Measurements from ENCODE around the gene RASEF. TPM values are rescaled to one million over a fixed set of nuclear protein-coding genes. Genes with fewer than 3 reads are reported as not detected.

Gene RASEF
- total RNA-seq, 1 experiment from 2014 or later: 0.12 TPM

DNA sequence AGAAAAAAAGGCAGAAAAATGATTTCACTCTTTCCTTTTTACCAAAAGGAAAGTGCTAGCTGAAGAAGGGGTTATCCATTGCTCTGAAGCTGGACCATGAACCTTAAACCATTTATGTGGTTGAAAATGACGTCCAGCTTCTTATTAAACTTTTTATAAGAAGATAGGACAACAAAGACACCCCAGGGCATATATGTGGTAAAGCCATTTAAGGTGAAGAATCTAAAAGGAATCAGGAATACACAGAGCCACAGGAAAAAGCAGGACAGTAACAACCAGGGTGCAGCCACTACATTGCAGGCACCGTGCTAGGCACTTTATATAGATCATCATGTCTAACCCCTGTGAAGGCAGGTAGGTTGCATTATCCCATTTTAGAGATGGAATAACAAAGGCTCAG, 42.1 kb downstream of the RASEF start:
- no peak for ATAC-seq
- POLR2A ChIA-PET: no interaction called here

More for the DNA sequence above, 42.1 kb downstream of the RASEF start:
- Histone ChIP-seq H3K79me2 (ENCODE audit: insufficient read depth, low read length) (no peaks in the 10 kb centered on the region), H3K9me3 (ENCODE audit: control insufficient read depth in 1 of 2, insufficient read depth in 1 of 2, low read depth in 1 of 2, low read length in 2 of 2) (no peaks in the 10 kb centered on the region), H3K4me3 (replicated peaks in 1 of 2; ENCODE audit: low read depth in 1 of 2, low read length in 2 of 2) (no peak overlapping the region), H3K9me2 (ENCODE audit: insufficient read depth) (no peaks in the 10 kb centered on the region), H3K27ac (ENCODE audit: low read depth, low read length) (no peak overlapping the region), H3K4me2 (ENCODE audit: low read length) (no peak overlapping the region), H2AFZ (ENCODE audit: low read depth, low read length, poor library complexity, severe bottlenecking) (no peak overlapping the region), H3K9ac (ENCODE audit: low read length) (no peak overlapping the region), H3K4me1 (ENCODE audit: control insufficient read depth in 1 of 2, insufficient read depth in 2 of 2, low read length in 2 of 2) (no peaks in the 10 kb centered on the region), H3K27me3 (ENCODE audit: insufficient read depth, low read length) (no peaks in the 10 kb centered on the region), H3K36me3 (ENCODE audit: control insufficient read depth in 1 of 2, insufficient read depth in 2 of 2, low read length in 2 of 2) (no peaks in the 10 kb centered on the region), H4K20me1 (ENCODE audit: insufficient read depth) (no peaks in the 10 kb centered on the region)
- RAD21 ChIA-PET (ENCODE audit: low non-redundant PET in 1 of 2, low total read pairs in 2 of 2, uncharacterized antibody in 2 of 2, unreplicated experiment in 2 of 2): no interaction called here
- TF ChIP-seq TCF7L2 (IDR thresholded peaks at IDR 0.05; ENCODE audit: borderline replicate concordance, extremely low read depth, insufficient read depth, insufficient read length) (no peak), CEBPB (IDR thresholded peaks at IDR 0.05; ENCODE audit: low read depth) (no peak), EGR1 (IDR thresholded peaks at IDR 0.05; ENCODE audit: low read depth) (no peak), JUND (IDR thresholded peaks at IDR 0.05) (no peak), SP1 (IDR thresholded peaks at IDR 0.05; ENCODE audit: low read depth) (no peak), ATF3 (IDR thresholded peaks at IDR 0.05) (no peak), SIN3A (IDR thresholded peaks at IDR 0.05; ENCODE audit: low read depth) (no peak), POLR2A (IDR thresholded peaks at IDR 0.05; ENCODE audit: borderline replicate concordance, extremely low read depth, insufficient read depth, insufficient read length) (no peak), FOSL1 (IDR thresholded peaks at IDR 0.05; ENCODE audit: low read depth) (no peak), ZFX (IDR thresholded peaks at IDR 0.05) (no peak), ZBTB33 (IDR thresholded peaks at IDR 0.05; ENCODE audit: extremely low read depth, insufficient replicate concordance, low read length) (no peak), POLR2AphosphoS5 (IDR thresholded peaks at IDR 0.05; ENCODE audit: low read depth, low read length) (no peak), ELF1 (IDR thresholded peaks at IDR 0.05; ENCODE audit: borderline replicate concordance, low read depth) (no peak), CBX3 (IDR thresholded peaks at IDR 0.05; ENCODE audit: low read depth) (no peak), YY1 (IDR thresholded peaks at IDR 0.05; ENCODE audit: extremely low read depth, insufficient replicate concordance, low read depth, low read length) (no peak), EZH2phosphoT487 (IDR thresholded peaks at IDR 0.05; ENCODE audit: borderline replicate concordance) (no peak), EZH2 (IDR thresholded peaks at IDR 0.05) (no peak), RAD21 (IDR thresholded peaks at IDR 0.05; ENCODE audit: low read depth) (no peak), SRF (IDR thresholded peaks at IDR 0.05; ENCODE audit: low read depth) (no peak)
- TF ChIP-seq, protein P1, sequence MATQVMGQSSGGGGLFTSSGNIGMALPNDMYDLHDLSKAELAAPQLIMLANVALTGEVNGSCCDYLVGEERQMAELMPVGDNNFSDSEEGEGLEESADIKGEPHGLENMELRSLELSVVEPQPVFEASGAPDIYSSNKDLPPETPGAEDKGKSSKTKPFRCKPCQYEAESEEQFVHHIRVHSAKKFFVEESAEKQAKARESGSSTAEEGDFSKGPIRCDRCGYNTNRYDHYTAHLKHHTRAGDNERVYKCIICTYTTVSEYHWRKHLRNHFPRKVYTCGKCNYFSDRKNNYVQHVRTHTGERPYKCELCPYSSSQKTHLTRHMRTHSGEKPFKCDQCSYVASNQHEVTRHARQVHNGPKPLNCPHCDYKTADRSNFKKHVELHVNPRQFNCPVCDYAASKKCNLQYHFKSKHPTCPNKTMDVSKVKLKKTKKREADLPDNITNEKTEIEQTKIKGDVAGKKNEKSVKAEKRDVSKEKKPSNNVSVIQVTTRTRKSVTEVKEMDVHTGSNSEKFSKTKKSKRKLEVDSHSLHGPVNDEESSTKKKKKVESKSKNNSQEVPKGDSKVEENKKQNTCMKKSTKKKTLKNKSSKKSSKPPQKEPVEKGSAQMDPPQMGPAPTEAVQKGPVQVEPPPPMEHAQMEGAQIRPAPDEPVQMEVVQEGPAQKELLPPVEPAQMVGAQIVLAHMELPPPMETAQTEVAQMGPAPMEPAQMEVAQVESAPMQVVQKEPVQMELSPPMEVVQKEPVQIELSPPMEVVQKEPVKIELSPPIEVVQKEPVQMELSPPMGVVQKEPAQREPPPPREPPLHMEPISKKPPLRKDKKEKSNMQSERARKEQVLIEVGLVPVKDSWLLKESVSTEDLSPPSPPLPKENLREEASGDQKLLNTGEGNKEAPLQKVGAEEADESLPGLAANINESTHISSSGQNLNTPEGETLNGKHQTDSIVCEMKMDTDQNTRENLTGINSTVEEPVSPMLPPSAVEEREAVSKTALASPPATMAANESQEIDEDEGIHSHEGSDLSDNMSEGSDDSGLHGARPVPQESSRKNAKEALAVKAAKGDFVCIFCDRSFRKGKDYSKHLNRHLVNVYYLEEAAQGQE (IDR thresholded peaks at IDR 0.05; ENCODE audit: low read depth): no peak
- no peak for DNase-seq (ENCODE audit: low read depth, low spot score)
- intact Hi-C loops (cut with micrococcal nuclease): no loop called here
- BruUV-seq (replicated peaks): no TSS peak
- CTCF ChIA-PET: no interaction called here
